Mononuclear cell (primary cell): ENCODE results near the gene SMIM24. TPM values are rescaled to one million over a fixed set of nuclear protein-coding genes. Genes with fewer than 3 reads are reported as not detected.
"Not testable (repeated sequence)": the region's sequence is repeated elsewhere in the genome, so short reads cannot be mapped to it uniquely, and the experiment has no call there.

ENCODE experiments used
- H3K27me3 ChIP-seq: 2 replicates; pipeline ENCODE4 v1.6.0; 2011; ENCODE audit warnings: low read length, control low read depth; ENCODE audit not compliant: insufficient read depth
- H3K4me1 ChIP-seq: 2 replicates; pipeline ENCODE4 v1.5.1; 2011; ENCODE audit warnings: mild to moderate bottlenecking, low read length, control low read depth; ENCODE audit not compliant: insufficient read depth
- H3K4me3 ChIP-seq: 2 replicates; pipeline ENCODE4 v1.5.1; 2011; ENCODE audit warnings: mild to moderate bottlenecking, low read length, moderate library complexity
- H3K9me3 ChIP-seq: 2 replicates; pipeline ENCODE4 v1.5.1; 2011; ENCODE audit warnings: low read depth, mild to moderate bottlenecking, control low read depth, low read length
- total RNA-seq: library from RNA; depleted of rRNA; stranded (reverse); fragments of >200 nt; gene quantifications from one replicate; pipeline ENCODE4 v1.2.3, GENCODE V29; 2012

Gene SMIM24
- total RNA-seq: not detected

DNA sequence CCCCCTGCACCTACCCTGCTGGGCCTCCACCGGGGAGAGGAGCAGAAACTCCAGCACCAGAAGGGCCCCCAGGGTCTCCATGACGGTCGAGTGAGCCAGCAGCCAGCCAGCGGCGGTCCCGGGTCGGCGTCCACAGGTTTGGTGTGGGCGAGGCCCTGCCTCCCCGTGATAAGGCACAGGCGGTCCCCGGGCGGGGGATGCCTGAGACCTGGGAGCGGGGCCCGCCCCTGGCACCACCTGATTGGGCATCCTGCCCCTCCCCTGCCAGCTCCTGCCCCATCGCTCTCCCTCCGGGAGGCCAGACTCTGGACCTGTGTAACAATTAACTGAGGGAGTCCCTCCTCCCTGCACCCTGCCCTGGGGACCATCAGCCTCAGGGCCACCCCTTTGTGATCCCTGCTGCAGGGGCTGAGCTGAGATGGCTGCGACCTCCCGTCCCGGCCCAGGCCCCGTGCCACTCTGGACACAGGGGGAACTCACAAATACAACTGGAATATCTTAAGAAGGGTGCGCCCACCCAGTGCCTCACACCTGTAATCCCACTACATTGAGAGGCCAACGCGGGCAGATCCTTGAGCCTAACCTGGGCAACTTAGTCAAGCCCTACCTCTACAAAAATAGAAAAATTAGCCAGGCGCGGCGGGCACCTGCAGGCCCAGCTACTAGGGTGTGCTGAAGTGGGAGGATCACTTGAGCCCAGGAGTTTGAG, at the start of gene SMIM24:
Gene SMIM24 (minus strand): TSS at position 143 of the 709 bp plus-strand sequence. CDS start 62 bp downstream, at position 81.
- no peaks in the 10 kb centered on the region for H3K27me3 ChIP-seq
- no peaks in the 10 kb centered on the region for H3K9me3 ChIP-seq
- H3K4me3 ChIP-seq: no peak within 1 kb of the TSS
- no peaks in the 10 kb centered on the region for H3K4me1 ChIP-seq

DNA sequence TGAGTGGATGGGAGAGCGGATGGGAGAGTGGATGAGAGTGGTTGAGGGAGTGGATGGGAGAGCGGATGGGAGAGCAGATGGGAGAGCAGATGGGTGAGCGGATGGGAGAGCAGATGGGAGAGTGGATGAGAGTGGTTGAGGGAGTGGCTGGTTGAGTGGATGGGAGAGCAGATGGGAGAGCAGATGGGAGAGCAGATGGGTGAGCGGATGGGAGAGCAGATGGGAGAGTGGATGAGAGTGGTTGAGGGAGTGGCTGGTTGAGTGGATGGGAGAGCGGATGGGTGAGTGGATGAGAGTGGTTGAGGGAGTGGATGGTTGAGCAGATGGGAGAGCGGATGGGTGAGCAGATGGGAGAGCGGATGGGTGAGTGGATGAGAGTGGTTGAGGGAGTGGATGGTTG, 49.0 kb upstream of the SMIM24 start:
- H3K4me1 ChIP-seq, H3K27me3 ChIP-seq, H3K9me3 ChIP-seq, H3K4me3 ChIP-seq: not testable (repeated sequence)

DNA sequence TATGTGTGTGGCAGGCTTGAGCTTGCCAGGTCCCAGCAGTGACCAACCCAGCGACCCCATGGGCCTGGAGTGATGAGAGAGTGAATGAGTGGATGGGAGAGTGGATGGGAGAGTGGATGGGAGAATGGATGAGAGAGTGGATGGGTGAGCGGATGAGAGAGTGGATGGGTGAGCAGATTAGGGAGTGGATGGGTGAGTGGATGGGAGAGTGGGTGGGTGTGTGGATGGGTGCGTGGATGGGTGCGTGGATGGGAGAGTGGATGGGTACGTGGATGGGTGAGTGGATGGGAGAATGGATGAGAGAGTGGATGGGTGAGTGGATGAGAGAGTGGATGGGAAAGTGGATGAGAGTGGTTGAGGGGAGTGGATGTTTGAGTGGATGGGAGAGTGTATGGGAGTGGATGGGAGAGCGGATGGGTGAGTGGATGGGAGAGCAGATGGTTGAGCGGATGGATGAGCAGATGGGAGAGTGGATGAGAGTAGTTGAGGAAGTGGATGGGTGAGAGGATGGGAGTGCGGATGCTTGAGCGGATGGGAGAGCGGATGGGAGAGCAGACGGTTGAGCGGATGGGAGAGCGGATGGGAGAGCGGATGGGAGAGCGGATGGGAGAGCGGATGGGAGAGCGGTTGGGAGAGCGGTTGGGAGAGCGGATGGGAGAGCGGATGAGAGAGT, 48.4 kb upstream of the SMIM24 start:
- no peaks in the 10 kb centered on the region for H3K9me3 ChIP-seq

DNA sequence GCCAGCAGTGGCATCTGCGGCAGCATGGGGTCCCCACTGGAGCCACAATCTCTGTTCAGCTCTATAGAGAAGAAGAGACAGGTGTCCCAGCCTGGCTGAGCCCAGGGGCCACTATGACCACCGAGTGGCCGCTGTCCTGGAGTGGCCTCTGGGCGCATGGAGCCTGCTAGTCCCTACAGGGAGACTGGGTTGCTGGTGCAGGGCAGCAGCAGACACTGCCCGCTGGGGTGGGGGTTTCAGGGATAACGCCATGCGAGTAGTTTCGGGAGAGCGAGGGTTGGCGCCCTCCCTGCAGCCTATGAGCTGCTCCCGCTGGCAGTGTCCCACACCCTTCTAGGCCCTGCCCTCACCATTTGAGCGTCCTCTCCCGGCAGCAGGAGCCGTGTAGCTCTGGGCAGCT, 47.8 kb upstream of the SMIM24 start:
- Histone ChIP-seq H3K4me1 (no peaks in the 10 kb centered on the region), H3K27me3 (no peaks in the 10 kb centered on the region), H3K4me3 (no peak overlapping the region), H3K9me3 (no peaks in the 10 kb centered on the region)

More for the DNA sequence above, 48.4 kb upstream of the SMIM24 start:
- H3K4me1 ChIP-seq: no peaks in the 10 kb centered on the region
- H3K27me3 ChIP-seq: no peaks in the 10 kb centered on the region
- H3K4me3 ChIP-seq: no peak overlapping the region

DNA sequence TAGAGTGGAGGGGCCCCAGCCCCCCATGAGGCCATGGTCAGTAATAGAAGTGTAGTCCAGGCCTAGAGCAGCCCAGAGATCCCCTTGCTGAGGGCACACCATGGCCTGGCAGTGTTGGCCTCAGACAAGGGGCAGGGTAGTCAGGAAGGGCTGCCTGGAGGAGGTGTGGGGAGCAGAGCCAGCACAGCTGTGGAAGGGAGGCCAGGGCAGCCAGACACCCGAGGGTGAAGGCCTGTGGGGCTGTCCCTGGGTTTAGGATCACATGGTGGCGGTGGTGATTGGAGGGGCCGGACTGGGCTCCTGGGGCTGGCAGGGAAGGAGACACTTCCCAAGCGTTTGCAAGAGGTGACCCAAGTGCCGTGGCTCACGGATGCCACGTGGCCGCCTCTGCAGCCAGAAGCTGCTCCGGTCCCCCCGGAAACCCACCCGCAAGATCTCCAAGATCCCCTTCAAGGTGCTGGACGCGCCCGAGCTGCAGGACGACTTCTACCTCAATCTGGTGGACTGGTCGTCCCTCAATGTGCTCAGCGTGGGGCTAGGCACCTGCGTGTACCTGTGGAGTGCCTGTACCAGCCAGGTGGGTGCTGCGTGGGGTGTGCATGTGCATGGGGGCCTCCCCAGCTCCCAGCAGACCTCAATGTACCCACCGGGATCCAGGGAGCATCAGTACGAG, 47.0 kb upstream of the SMIM24 start:
- H3K4me1 ChIP-seq: no peaks in the 10 kb centered on the region
- H3K4me3 ChIP-seq: no peak overlapping the region
- no peaks in the 10 kb centered on the region for H3K27me3 ChIP-seq
- no peaks in the 10 kb centered on the region for H3K9me3 ChIP-seq

DNA sequence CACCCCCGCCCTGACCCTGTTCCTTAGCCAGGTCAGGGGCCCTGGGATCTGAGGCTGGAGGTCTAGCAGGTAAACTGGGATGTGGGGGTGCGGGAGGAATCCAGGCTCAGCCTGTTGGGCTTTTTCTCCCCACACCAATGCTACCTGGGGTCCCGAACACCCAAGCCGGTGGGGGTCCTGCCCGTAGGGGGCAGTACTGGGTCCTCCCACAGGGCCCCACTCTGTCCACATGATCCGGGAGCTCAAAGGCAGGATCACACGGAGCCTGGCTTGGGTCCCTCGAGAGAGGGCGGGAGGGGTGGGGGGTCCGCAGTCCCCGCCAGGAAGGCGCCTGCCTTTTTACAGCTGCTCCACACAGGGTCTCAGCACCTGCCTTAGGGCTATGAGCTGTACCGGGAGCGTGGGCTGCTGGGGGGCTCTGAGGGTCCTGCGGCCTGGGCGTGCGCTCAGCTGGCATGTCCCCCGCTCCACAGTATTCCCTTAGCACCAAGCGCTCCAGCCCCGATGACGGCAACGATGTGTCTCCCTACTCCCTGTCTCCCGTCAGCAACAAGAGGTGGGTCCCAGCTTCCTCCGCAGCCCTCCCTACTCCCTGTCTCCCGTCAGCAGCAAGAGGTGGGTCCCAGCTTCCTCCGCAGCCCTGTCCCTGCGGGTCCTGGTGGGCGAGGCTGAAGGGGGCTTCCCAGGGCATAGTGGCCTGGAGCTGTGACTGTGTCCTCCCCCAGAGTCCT, 46.3 kb upstream of the SMIM24 start:
- no peaks in the 10 kb centered on the region for H3K27me3 ChIP-seq
- no peaks in the 10 kb centered on the region for H3K9me3 ChIP-seq
- H3K4me3 ChIP-seq: no peak overlapping the region
- H3K4me1 ChIP-seq: no peaks in the 10 kb centered on the region

DNA sequence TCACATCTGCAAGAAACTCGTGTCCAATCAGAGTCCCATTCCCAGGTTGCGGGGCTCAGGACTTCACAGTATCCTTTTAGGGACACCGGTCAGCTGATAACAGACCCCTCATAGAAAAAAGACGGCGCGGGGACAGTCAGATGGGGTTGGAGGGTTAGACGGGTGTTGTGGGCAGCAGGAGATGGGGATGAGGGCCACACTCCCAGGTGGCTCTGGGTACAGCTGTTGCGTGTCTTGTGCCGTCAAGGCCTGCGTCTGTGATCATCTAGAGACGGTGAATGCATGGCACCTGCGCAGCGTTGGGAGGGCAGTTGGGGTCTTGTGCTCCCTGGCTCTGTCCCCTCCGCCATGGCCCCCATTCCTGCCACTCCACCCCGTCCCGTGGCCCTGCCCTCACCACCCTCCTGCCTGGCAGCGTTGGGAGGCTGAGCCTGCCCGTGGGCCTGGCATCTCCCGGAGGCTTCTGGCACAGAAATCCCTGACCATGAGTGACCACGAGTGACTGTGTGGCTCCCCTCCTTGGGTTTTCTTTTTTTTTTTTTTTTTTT, 44.7 kb upstream of the SMIM24 start:
- no peak overlapping the region for H3K4me3 ChIP-seq
- H3K9me3 ChIP-seq: no peaks in the 10 kb centered on the region
- no peaks in the 10 kb centered on the region for H3K27me3 ChIP-seq
- no peaks in the 10 kb centered on the region for H3K4me1 ChIP-seq

DNA sequence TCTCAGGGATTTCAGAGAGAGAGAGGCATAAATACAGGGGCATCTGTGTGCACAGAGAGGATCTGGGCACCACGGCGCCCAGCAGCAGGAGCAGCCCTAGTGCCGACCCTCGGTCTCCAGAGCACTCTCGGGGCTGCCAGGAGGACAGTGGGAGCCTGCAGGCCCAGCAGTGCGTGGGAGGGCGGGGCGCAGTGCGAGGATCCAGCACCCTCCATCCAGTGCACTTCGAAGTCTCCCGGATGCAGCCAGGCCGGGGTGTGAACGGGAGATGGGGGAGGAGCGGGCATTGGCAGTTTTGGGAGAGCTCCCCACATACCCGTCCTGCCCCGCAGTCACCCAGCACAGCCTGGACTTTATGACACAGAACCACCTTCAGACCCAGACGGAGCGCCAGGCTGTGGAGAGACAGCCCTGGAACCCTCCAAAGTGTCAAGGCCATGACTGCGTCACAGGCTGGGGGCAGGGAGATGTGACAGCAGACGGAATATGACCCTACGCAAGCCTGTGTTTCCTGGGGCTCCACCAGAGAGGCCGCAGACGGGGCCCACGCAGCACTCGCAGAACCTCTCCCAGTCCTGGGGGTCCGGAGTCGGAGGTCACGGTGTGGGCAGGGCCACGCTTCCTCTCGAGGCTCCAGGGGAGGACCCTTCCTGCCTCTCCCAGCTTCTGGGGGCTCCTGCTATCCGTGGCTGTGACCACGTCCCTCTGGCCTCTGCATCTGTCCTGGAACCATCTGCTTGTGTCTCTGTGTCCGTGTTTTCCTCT, 43.9 kb upstream of the SMIM24 start:
- no peaks in the 10 kb centered on the region for H3K4me1 ChIP-seq
- no peaks in the 10 kb centered on the region for H3K9me3 ChIP-seq
- H3K4me3 ChIP-seq: no peak overlapping the region
- H3K27me3 ChIP-seq: no peaks in the 10 kb centered on the region

DNA sequence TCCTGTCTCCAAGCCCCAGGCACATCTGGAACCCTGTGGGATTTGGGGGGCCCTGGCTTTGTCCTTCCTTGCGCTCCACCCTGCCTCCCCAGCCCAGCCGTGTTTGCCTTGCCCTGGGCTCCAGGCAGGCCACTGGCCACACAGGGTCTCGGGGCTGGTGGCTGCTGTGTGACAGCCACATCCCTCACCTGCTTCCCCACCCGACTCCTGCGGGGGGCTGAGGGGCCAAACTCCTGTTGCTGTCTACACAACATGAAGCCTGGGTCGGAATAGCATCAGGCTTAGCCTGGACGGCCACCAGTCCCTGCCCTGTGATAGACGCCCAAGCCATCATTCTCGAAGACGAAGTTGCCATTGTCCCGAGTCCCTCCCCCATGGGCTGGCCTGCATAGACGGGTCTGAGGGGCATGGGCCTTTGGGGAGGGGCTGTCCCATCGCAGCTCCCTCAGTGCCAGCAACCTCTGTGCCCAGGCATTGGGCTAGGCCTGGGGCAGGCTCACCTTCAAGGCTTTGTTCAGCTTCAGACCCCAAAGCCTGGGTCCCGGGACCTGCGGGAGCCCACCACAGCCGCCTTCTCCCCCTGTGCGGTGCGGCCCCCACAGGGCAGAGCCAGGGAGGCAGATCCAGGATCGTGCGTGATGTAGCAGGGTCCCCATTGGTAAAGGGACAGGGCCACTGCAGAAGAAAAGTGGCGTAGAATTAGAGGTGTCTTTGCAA, 43.2 kb upstream of the SMIM24 start:
- H3K4me3 ChIP-seq: no peak overlapping the region
- no peaks in the 10 kb centered on the region for H3K9me3 ChIP-seq
- H3K27me3 ChIP-seq: no peaks in the 10 kb centered on the region
- H3K4me1 ChIP-seq: no peaks in the 10 kb centered on the region

DNA sequence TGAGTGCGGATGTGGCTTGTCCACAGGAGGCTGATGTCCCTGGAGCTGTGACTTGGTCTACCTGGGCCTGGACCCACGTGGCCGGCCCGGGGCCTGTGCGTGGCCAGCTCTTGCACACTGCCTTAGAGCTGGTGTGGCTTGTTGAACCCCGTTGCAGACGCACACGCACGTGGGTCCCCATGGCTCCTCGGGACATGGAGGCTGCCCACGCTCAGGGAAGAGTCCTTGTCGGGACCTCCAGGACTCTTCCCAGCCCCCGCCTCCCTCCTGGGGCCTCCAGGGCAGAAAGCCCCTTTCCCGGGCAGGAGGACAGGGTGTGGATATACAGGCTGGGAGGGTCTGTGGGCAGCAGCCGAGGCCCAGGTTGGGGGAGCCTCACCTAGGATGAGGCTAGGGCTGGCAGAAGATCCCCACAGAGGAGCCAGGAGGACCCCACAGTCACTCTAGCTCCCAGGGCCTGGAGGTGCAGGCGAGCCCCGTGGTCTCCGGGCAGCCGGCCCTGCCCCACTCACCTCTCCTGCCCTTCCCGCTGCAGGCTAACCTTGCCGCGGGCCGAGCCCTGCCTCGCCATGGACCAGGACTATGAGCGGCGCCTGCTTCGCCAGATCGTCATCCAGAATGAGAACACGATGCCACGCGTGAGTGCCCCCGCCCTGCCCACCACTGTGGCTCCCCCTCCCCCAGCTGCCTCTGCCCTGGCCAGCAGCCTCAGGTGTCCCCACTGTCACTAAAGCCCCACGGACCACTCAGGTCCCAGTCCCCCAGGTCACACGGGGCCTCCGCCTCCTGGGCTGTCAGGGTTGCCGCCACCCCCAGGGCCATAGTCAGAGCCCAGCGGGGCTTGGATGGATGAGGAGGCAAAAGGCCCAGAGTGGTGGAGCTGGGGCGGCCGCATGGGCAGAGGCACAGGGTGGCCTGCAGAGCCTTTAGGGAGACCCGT, 42.4 kb upstream of the SMIM24 start:
- Histone ChIP-seq H3K27me3 (no peaks in the 10 kb centered on the region), H3K9me3 (no peaks in the 10 kb centered on the region), H3K4me3 (no peak overlapping the region), H3K4me1 (no peaks in the 10 kb centered on the region)

DNA sequence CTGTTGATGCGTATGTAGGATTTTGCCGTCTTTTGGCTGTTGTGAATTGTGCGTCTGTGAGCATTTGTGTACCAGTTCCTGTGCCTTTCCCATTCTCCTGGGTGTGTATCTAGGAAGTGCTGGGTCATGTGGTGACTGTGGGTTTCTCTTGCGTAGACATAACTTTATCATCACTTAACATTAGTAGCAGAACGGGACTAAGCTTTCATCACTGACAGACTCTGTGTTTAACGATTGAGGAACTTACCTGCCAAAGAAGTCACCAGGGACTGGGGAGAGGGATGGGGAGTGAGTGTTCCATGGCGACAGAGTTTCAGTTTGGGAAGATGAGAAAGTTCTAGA, 40.8 kb upstream of the SMIM24 start:
- Histone ChIP-seq H3K4me3 (no peak overlapping the region), H3K9me3 (no peaks in the 10 kb centered on the region), H3K4me1 (peaks cover 10% of the 10 kb centered on the region), H3K27me3 (no peaks in the 10 kb centered on the region)

DNA sequence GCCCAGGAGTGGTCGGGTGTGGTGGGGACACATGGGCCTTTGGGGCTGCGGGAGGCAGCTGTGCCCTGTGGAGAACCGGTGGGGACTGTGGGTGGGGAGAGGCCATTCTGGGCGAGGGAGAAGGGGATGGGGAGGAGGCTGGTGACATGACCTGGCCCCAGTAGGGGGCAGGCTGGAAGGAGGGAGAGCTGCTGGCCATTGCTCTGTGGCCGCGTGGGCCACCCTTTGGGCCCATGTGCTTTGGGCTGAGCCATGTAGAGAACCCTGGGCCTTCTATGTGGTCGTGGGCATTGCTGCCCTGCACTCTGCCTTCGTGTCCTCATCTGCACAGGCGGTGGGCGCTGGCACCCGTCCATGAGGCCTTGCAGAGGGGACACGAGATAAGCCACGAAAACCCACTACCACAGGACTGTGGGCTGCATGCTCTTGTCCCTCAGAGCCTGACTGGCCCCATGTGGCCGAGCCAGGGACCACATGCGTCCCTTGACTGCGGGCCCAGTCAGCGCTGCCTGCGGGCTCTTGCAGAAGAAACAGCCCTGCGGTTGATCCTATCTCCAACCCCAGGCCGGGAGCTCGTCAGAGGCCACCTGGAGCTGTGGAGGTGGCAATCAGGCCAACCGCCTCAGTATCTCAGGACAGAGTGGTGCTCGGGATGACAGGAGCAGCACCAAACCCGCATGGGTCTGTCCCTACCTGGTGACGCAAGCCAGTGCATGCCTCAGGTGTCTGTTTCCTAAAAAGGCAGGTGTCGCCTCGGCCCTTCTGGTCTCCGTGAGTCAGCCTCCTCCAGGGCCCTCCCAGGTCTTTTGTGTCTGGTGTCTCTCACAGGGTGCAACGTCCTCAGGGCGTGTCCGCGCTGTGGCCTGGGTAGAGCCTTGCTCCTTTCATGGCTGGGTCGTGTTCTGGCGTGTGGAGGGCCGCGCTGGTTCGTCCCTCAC, 40.1 kb upstream of the SMIM24 start:
- peaks cover 10% of the 10 kb centered on the region for H3K4me1 ChIP-seq
- no peaks in the 10 kb centered on the region for H3K9me3 ChIP-seq
- no peaks in the 10 kb centered on the region for H3K27me3 ChIP-seq
- H3K4me3 ChIP-seq: no peak overlapping the region
